SK-MEL-5 (cell line): Measurements from ENCODE around the gene PLA2G7. TPM values are rescaled to one million over a fixed set of nuclear protein-coding genes. Genes with fewer than 3 reads are reported as not detected.

Experiments
- DNase-seq: peaks from one replicate; pipeline ENCODE4 v3.0.0-alpha.2; 2016; ENCODE audit warnings: low read depth, low spot score
- in situ Hi-C: cut with HindIII; loops from 2 replicates; pipeline ENCODE4 v1.10.0; 2016; ENCODE audit warnings: low sequenced_read_pairs, high pct_unique_total_duplicates, low pct_unique_long_range_greater_than_20kb
- total RNA-seq: library from RNA; depleted of rRNA; stranded (reverse); fragments of >200 nt; shearing (Covaris generic); gene quantifications from 2 replicates; pipeline ENCODE4 v1.2.3, GENCODE V29; 2014; rRNA removed

PLA2G7 gene
- total RNA-seq, 1 experiment from 2014 or later: 0.53 TPM

DNA sequence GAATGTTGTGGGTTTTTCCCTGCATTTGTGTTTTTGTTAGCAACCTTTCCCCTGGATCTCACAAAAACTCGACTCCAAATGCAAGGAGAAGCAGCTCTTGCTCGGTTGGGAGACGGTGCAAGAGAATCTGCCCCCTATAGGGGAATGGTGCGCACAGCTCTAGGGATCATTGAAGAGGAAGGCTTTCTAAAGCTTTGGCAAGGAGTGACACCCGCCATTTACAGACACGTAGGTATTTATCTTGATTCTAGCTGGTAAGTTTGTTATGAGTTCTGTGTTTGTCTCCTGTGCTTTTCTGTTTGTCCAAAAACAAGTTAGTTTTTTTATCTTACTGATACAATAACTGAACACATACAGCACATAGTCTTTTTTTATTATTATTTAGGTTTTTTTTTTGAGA is 79.4 kb downstream of the PLA2G7 start:
- DNase-seq: peak; percentile 78
- in situ Hi-C loops: no loop called here

Other genes with a start within 250 kb of the PLA2G7 start
- 0.11 TPM in 1 of 2 replicates, not detected in the other for gene RCAN2, start 243.9 kb downstream of the PLA2G7 start, total RNA-seq
- gene CYP39A1, start 82.6 kb downstream of the PLA2G7 start, total RNA-seq: 0.34 and 0.56 TPM in 2 replicates
- gene SLC25A27, start 82.4 kb downstream of the PLA2G7 start, total RNA-seq: 2.1 and 6.5 TPM in 2 replicates
- gene TDRD6, start 47.5 kb downstream of the PLA2G7 start, total RNA-seq: 0.05 TPM in 1 of 2 replicates, not detected in the other
- not detected in 2 replicates for gene ANKRD66, start 11.6 kb upstream of the PLA2G7 start, total RNA-seq
- not detected in 2 replicates for gene MEP1A, start 58.0 kb upstream of the PLA2G7 start, total RNA-seq
- 0.16 and 0.29 TPM in 2 replicates for gene ADGRF5, start 186.6 kb upstream of the PLA2G7 start, total RNA-seq